K562 (cell line): ENCODE measurements around the gene HRH3. TPM values are rescaled to one million over a fixed set of nuclear protein-coding genes. Genes with fewer than 3 reads are reported as not detected.

Source experiments
- ATAC-seq: fragments of 200-7000 bp; cut with Tn5 transposase; 3 replicates; pipeline ENCODE4 v1.9.1; 2020; ENCODE audit warnings: moderate library complexity
- BruUV-seq: library from RNA; stranded (reverse); fragments of 400-500 nt; replicated peaks from 2 replicates; lab custom pipeline; 2021; lab: Mats Ljungman, UMichigan
- CTCF ChIA-PET: fragments of 300-600 bp; formaldehyde crosslinking; extraction: SDS; loops from one replicate; lab custom pipeline; 2021; ENCODE audit warnings: low intra/inter-chr PET ratio; lab: Yijun Ruan, JAX
- POLR2A ChIA-PET: fragments of 300-600, 350-650 bp; sonication (Branson Sonifier 250); formaldehyde crosslinking; extraction: SDS; loops from one replicate; lab custom pipeline; 2021; ENCODE audit warnings: antibody characterized with exemption, inconsistent platforms; lab: Yijun Ruan, JAX
- DNase-seq, 4 experiments: peaks; one replicate each; pipeline versions ENCODE4 v3.0.0 to v3.0.0-alpha.2; 2011 to 2018; ENCODE audit warnings: low spot score in 3 of 4, mixed read lengths in 3 of 4; ENCODE audit errors: extremely low read depth in 1 of 4
- FAIRE-seq: peaks from 2 replicates; lab custom pipeline; 2011; peaks lifted over from hg19 to GRCh38; lab: Jason Lieb, UNC
- H2AFZ ChIP-seq: 2 replicates; pipeline ENCODE4 v1.6.0; 2011; ENCODE audit warnings: low read depth, low read length, control low read depth, inconsistent platforms
- H3K27ac ChIP-seq: fragments of 200-600 bp; 3 replicates; pipeline ENCODE4 v1.8.0; 2011; ENCODE audit warnings: low read depth, mild to moderate bottlenecking, control low read depth, inconsistent platforms, low read length, moderate library complexity, mixed read lengths; ENCODE audit errors: extremely low read depth
- H3K27me3 ChIP-seq, 2 experiments: fragments of 300-600 bp in 1 of 2; 2 replicates in 1 of 2; 3 replicates in 1 of 2; pipeline versions ENCODE4 v1.6.0 to v1.8.0; 2011; ENCODE audit warnings: inconsistent platforms in 2 of 2, low read length in 2 of 2, mild to moderate bottlenecking in 1 of 2, mixed read lengths in 1 of 2, moderate library complexity in 1 of 2; ENCODE audit not compliant: control insufficient read depth in 2 of 2, insufficient read depth in 2 of 2
- H3K36me3 ChIP-seq: fragments of 300-600 bp; 3 replicates; pipeline ENCODE4 v1.8.0; 2011; ENCODE audit warnings: mild to moderate bottlenecking, low read length, inconsistent platforms; ENCODE audit not compliant: control insufficient read depth, insufficient read depth
- H3K4me1 ChIP-seq, 2 experiments: fragments of 200-600 bp in 1 of 2; replicated peaks in 1 of 2; 2 replicates in 1 of 2; 3 replicates in 1 of 2; pipeline versions ENCODE4 v1.5.1 to v1.8.0; 2011; ENCODE audit warnings: inconsistent platforms in 2 of 2, low read length in 2 of 2, mild to moderate bottlenecking in 1 of 2, mixed read lengths in 1 of 2, moderate library complexity in 1 of 2; ENCODE audit not compliant: control insufficient read depth in 2 of 2, insufficient read depth in 2 of 2
- H3K4me2 ChIP-seq: 2 replicates; pipeline ENCODE4 v1.6.1; 2011; ENCODE audit warnings: low read length, control low read depth, inconsistent platforms, mixed read lengths; ENCODE audit not compliant: insufficient read depth
- H3K4me3 ChIP-seq: fragments of 200-600 bp; sonication (generic), shearing (Covaris generic); 2 replicates; pipeline ENCODE4 v1.5.1; 2016; ENCODE audit warnings: control low read depth, inconsistent platforms
- H3K79me2 ChIP-seq: fragments of 200-600 bp; 3 replicates; pipeline ENCODE4 v1.8.0; 2011; ENCODE audit warnings: low read length, inconsistent platforms; ENCODE audit not compliant: control insufficient read depth, insufficient read depth
- H3K9ac ChIP-seq, 2 experiments: 2 replicates each; pipeline versions ENCODE4 v1.6.0 to v1.6.1; 2011; ENCODE audit warnings: low read depth in 2 of 2, low read length in 2 of 2, control low read depth in 1 of 2, inconsistent platforms in 1 of 2, mild to moderate bottlenecking in 1 of 2, mixed read lengths in 1 of 2; ENCODE audit not compliant: insufficient read depth in 1 of 2
- H3K9me1 ChIP-seq: one replicate; pipeline ENCODE4 v1.6.0; 2011; ENCODE audit warnings: inconsistent platforms, mild to moderate bottlenecking, low read length, moderate library complexity; ENCODE audit not compliant: control insufficient read depth, insufficient read depth
- H3K9me3 ChIP-seq: replicated peaks from 2 replicates; pipeline ENCODE4 v1.5.1; 2011; ENCODE audit warnings: low read depth, low read length, inconsistent platforms; ENCODE audit not compliant: control insufficient read depth, insufficient read depth
- H4K20me1 ChIP-seq: replicated peaks from 2 replicates; pipeline ENCODE4 v1.6.1; 2011; ENCODE audit warnings: low read length, inconsistent platforms, mixed read lengths; ENCODE audit not compliant: control insufficient read depth, insufficient read depth
- E2F3 ChIP-seq: fragments of 250-450 bp; sonication (Bioruptor Pico); IDR thresholded peaks from 2 replicates; pipeline ENCODE4 v1.4.0; 2020; ENCODE audit warnings: mild to moderate bottlenecking
- HOXB6 ChIP-seq: fragments of 250-450 bp; sonication (Bioruptor Pico); IDR thresholded peaks from 2 replicates; pipeline ENCODE4 v1.5.1; 2022; ENCODE audit warnings: mild to moderate bottlenecking, borderline replicate concordance
- POLR2G ChIP-seq: fragments of 200-400 bp; formaldehyde crosslinking; IDR thresholded peaks from 2 replicates; pipeline ENCODE4 v1.6.1; 2017; ENCODE audit warnings: low read depth, mild to moderate bottlenecking, antibody characterized with exemption, low read length, moderate library complexity
- YBX1 ChIP-seq: fragments of 450-650 bp; IDR thresholded peaks from 2 replicates; pipeline ENCODE4 v1.7.1; 2016; ENCODE audit warnings: mild to moderate bottlenecking
- ZNF263 ChIP-seq: sonication (generic); formaldehyde crosslinking; IDR thresholded peaks from 2 replicates; pipeline ENCODE4 v1.8.0; 2022; ENCODE audit warnings: mild to moderate bottlenecking, missing genetic modification reagents, borderline replicate concordance
- ZNF740 ChIP-seq, 3 experiments: fragments of 200-800 bp in 1 of 3; sonication (Bioruptor generic) in 1 of 3; sonication (generic) in 1 of 3; formaldehyde crosslinking in 1 of 3; IDR thresholded peaks; 2 replicates each; pipeline versions ENCODE4 v1.6.1 to v1.8.0; 2016 to 2022; ENCODE audit warnings: mild to moderate bottlenecking in 2 of 3, missing compliant biosample characterization in 2 of 3, missing genetic modification characterization in 2 of 3, missing genetic modification reagents in 1 of 3
- ZNF780A ChIP-seq: fragments of 250-450 bp; sonication (Bioruptor Pico); IDR thresholded peaks from 2 replicates; pipeline ENCODE4 v1.5.0; 2021; ENCODE audit warnings: mild to moderate bottlenecking
- WGBS: fragments of 100-300 bp; shearing (Covaris generic); methylation state at CpG from one replicate; pipeline ENCODE4 v1.1.6; 2016; ENCODE audit warnings: low coverage, mixed read lengths; ENCODE audit not compliant: insufficient coverage; ENCODE audit errors: missing lambda C conversion rate; 5-methylcytosine and 5-hydroxymethylcytosine counted together
- in situ Hi-C: fragments of 300-500 bp; cut with MboI; formaldehyde crosslinking; loops from 4 replicates; pipeline ENCODE4 v1.15.0; 2018; ENCODE audit warnings: inconsistent platforms, mixed read lengths
- intact Hi-C: fragments of 100-400 bp; cut with micrococcal nuclease; formaldehyde crosslinking; loops from 2 replicates; pipeline ENCODE4 v1.14.2; 2022
- polyA plus RNA-seq, 8 experiments: library from polyadenylated mRNA; depleted of rRNA in 4 of 8; stranded (reverse) in 5 of 8; unstranded in 3 of 8; fragments of >200 nt; fragmentation: Nextera tagmentation in 2 of 8; fragmentation: Illumina TruSeq in 1 of 8; extraction: Ambion mirVana in 2 of 8; extraction: Trizol in 1 of 8; gene quantifications; 2 replicates each; pipeline versions ENCODE4 v1.2.1 to v1.2.3, GENCODE V29; 2011 to 2014; ENCODE audit warnings: inconsistent platforms in 1 of 8, missing spikeins in 1 of 8
- total RNA-seq, 7 experiments: library from RNA; depleted of rRNA in 6 of 7; stranded (reverse); fragments of >200 nt in 6 of 7; fragmentation: Illumina TruSeq in 2 of 7; extraction: Trizol in 2 of 7; gene quantifications; 2 replicates each; pipeline versions ENCODE4 v1.2.1 to v1.2.3, GENCODE V29; 2011 to 2021; ENCODE audit warnings: low replicate concordance in 1 of 7

The HRH3 gene
- total and polyA plus RNA-seq, 9 of the 15 experiments (the other 6 are each of a cell fraction or from before 2014, with no cell fraction given): not detected

GRCh38 chr20:62174870-62175624 lies 45.0 kb downstream of the HRH3 start:
- no peaks in the 10 kb centered on the region for H3K79me2 ChIP-seq
- no peaks in the 10 kb centered on the region for H4K20me1 ChIP-seq
- intact Hi-C loops: no loop called here
- FAIRE-seq: no peak
- H3K9me1 ChIP-seq: no peaks in the 10 kb centered on the region
- WGBS: 98% methylated on average over 17 of the region's 26 CpGs
- no peak overlapping the region; a peak in 1 of 4 replicates for H3K9ac ChIP-seq
- no peak overlapping the region for H3K4me2 ChIP-seq
- no peaks in the 10 kb centered on the region for H3K4me1 ChIP-seq
- BruUV-seq: no TSS peak
- no peak overlapping the region for H3K4me3 ChIP-seq
- ChIA-PET CTCF (no interaction called here), POLR2A (interaction anchor here (0.6 kb wide), 2 partner anchors 18 to 895 kb away, joined by 3 read pairs; no protein-coding TSS in a partner anchor)
- no peak for ATAC-seq
- in situ Hi-C loops: no loop called here
- DNase-seq: no peak
- TF ChIP-seq ZNF780A (CRISPR knock-in tag): no peak
- TF ChIP-seq HOXB6: no peak
- TF ChIP-seq ZNF740 (CRISPR knock-in tag; IDR thresholded peaks at IDR 0.05): no peak
- no peak for TF ChIP-seq ZNF740 (tag; IDR thresholded peaks at IDR 0.05)
- no peak for TF ChIP-seq E2F3
- TF ChIP-seq YBX1: no peak
- TF ChIP-seq POLR2G: peak; percentile 43; the same call in 1 of the 2 replicates
- peak; percentile 51; the same call in 1 of the 2 replicates for TF ChIP-seq ZNF263 (CRISPR knock-in tag)
- no peak overlapping the region for H3K27ac ChIP-seq
- no peaks in the 10 kb centered on the region for H3K9me3 ChIP-seq
- H3K36me3 ChIP-seq: peaks cover 63% of the 10 kb centered on the region; the same call in 1 of the 3 replicates
- H2AFZ ChIP-seq: no peak overlapping the region
- no peaks in the 10 kb centered on the region for H3K27me3 ChIP-seq
